NCI-H1417 (cell line): ENCODE results near the gene CSNK1G1.
"Not testable (repeated sequence)": the region's sequence is repeated elsewhere in the genome, so short reads cannot be mapped to it uniquely, and the experiment has no call there.

Experiments used
- DNase-seq, 3 experiments: peaks; one replicate each; lab custom pipeline; 2025; lab: John Stamatoyannopoulos, UW

Gene CSNK1G1

GRCh38 chr15:64355944-64356709 lies at the start of gene CSNK1G1:
Gene CSNK1G1 (minus strand): TSS chr15:64356173. CDS start chr15:64300499, 55,674 bp downstream.
- DNase-seq: peak; percentile 87 to 99 (median 97)

- DNase-seq: no peak
Observed at GRCh38 chr15:64400583-64400982, 44.6 kb upstream of the CSNK1G1 start.

- no peak for DNase-seq
Observed at GRCh38 chr15:64398575-64398974, 42.6 kb upstream of the CSNK1G1 start.

- no peak for DNase-seq
Observed at GRCh38 chr15:64396789-64397188, 40.8 kb upstream of the CSNK1G1 start.

GRCh38 chr15:64392471-64392870 lies 36.5 kb upstream of the CSNK1G1 start:
- not testable (repeated sequence) for DNase-seq

- DNase-seq: no peak
Observed at GRCh38 chr15:64389036-64389435, 33.1 kb upstream of the CSNK1G1 start.

- peak; percentile 87 to 99 (median 96) for DNase-seq
Observed at GRCh38 chr15:64387562-64388168, 31.7 kb upstream of the CSNK1G1 start, which contains the start of gene TRIP4. Gene TRIP4 (plus strand): TSS chr15:64387836. CDS start chr15:64387864, 28 bp downstream.

GRCh38 chr15:64386291-64386690 lies 30.3 kb upstream of the CSNK1G1 start:
- DNase-seq: no peak

- DNase-seq: no peak
Observed at GRCh38 chr15:64383760-64384159, 27.8 kb upstream of the CSNK1G1 start.

- peak; percentile 87 to 98 (median 97) for DNase-seq
Observed at GRCh38 chr15:64381000-64381751, 25.2 kb upstream of the CSNK1G1 start, which contains the start of gene PCLAF. Gene PCLAF (minus strand): TSS chr15:64381441. CDS start chr15:64381371, 70 bp downstream.

- DNase-seq: not testable (repeated sequence)
Observed at GRCh38 chr15:64380130-64380870, 24.3 kb upstream of the CSNK1G1 start.

- DNase-seq: no peak
Observed at GRCh38 chr15:64379216-64379960, 23.4 kb upstream of the CSNK1G1 start.

GRCh38 chr15:64373360-64373759 lies 17.4 kb upstream of the CSNK1G1 start:
- DNase-seq: no peak

- DNase-seq: not testable (repeated sequence)
Observed at GRCh38 chr15:64371383-64371782, 15.4 kb upstream of the CSNK1G1 start.

- no peak for DNase-seq
Observed at GRCh38 chr15:64369078-64369607, 13.2 kb upstream of the CSNK1G1 start.

- peak in 1 of 3 experiments; percentile 13 for DNase-seq
Observed at GRCh38 chr15:64361259-64361658, 5.3 kb upstream of the CSNK1G1 start.

- no peak for DNase-seq
Observed at GRCh38 chr15:64356710-64357040, 702 bp upstream of the CSNK1G1 start.

GRCh38 chr15:64355348-64355943 lies 527 bp downstream of the CSNK1G1 start:
- DNase-seq: peak in 2 of 3 experiments; percentile 71 to 72

- DNase-seq: peak in 1 of 3 experiments; percentile 63
Observed at GRCh38 chr15:64354688-64355344, 1.2 kb downstream of the CSNK1G1 start.

- DNase-seq: no peak
Observed at GRCh38 chr15:64351265-64351664, 4.7 kb downstream of the CSNK1G1 start.
